Measurements from ENCODE around the gene C7orf57.

The C7orf57 gene

DNA sequence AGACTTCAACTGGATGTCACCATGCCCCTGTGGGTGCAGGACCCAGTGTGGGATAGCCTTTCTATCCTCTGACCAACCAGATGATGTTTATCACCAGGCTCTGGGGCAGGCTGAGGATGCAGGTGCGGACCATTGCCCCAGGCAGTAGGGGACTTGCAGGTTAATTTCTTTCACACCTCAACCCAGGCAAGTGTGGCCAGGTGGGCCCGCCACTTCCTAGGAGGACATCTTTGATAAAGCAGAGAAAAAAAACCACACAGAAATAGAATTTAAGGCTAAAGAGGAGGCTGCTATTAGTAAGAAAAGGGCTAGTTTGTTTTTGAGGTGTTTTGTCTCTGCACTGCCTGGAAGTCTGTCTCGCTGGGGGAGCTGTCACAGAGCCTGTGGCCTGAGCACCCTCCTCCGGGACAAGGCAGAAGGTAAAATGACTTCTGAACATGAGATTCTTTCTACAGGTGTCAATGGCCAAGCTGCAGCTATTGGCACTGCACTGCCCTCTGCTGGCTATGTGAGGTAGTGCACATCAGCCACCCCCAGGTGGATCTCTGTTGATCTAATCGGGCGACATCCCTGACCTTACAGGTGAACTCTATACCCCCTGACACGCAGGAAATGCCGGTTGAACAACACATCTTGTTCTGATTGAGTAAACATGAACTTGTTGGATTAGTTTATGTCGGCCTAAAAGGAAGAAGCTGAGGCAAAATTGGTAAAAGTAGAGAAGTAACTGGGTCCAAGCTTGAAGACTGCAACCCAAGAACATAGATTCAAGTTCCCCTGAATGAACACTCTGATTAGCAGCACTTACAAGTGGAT lies 74.7 kb downstream of the C7orf57 start:
- DNase-seq (ENCODE audit: low read depth in 2 of 2), result no peak

DNA sequence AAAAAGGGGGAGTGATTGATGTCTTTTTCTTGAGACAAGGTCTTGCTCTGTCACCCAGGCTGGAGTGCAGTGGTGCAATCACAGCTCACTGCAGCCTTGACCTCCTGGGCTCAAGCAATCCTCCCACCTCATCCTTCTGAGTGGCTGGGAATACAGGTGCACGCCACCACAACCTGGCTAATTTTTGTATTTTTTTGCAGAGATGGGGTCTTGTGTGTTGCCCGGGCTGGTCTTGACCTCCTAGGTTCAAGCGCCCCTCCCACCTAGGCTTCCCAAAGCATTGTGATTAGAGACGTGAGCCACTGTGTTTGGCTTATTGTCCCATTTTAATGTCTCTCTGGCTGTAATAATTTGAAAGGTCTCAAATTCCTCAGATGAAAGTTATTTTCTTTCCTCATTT lies 75.5 kb downstream of the C7orf57 start:
- DNase-seq (ENCODE audit: low read depth in 2 of 2), result no peak

Measured in fibroblast of skin of left biceps (primary cell).